Measurements from ENCODE around the gene BIRC3. TPM values are rescaled to one million over a fixed set of nuclear protein-coding genes. Genes with fewer than 3 reads are reported as not detected.

BIRC3 gene
- total RNA-seq, 1 experiment from 2014 or later = 4.8 TPM

DNA sequence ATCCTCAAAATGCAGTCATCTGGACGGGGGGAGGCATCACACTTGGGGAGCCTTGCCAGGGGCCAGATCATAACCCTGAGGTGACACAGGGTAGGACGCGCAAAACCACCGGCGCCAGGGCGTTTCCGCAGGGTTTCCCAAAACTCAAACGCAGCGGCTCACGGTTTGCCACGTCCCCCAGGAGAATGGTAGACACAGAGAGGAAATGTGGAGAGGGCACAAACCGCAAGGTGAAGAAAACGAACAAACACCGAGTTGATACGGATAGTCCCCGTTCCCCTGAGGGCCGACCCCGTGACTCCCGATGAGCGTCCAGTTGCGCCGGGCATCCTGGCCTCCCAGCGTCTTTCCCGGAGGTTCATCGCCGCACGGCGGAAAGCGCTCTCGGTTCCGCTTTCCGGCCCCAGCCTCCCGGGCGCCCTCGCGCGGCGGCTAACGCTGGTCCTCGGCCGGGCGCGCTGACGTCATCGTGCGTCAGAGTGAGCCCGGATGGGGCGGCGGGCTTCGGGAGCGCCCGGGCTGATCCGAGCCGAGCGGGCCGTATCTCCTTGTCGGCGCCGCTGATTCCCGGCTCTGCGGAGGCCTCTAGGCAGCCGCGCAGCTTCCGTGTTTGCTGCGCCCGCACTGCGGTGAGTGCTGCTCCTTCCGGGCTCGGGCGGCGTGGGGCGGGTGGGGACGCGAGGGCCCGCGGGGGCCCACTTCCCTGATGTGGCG is 29.6 kb downstream of the BIRC3 start, which contains the start of gene BIRC2:
BIRC2 (plus strand) TSS at position 467 of the 714 bp plus-strand sequence. CDS start 2,641 bp downstream, outside the sequence.
- Histone ChIP-seq H2AFZ (peak within 1 kb of the TSS; percentile 89), H3K9me2 (ENCODE audit: insufficient read depth) (no peaks in the 10 kb centered on the region), H3K4me1 (replicated peaks; ENCODE audit: insufficient read depth) (peaks cover 29% of the 10 kb centered on the region), H3K27ac (peak within 1 kb of the TSS; percentile 87), H4K20me1 (ENCODE audit: insufficient read depth) (no peaks in the 10 kb centered on the region), H3K36me3 (ENCODE audit: low read depth) (peaks cover 24% of the 10 kb centered on the region; the same call in 1 of the 2 replicates), H3K4me3 (peak within 1 kb of the TSS; percentile 69), H3K79me2 (ENCODE audit: low read depth) (peaks cover 40% of the 10 kb centered on the region), H3K9me3 (ENCODE audit: insufficient read depth, low read depth) (no peaks in the 10 kb centered on the region), H3K27me3 (ENCODE audit: insufficient read depth, low read depth) (no peaks in the 10 kb centered on the region), H3K4me2 (peak within 1 kb of the TSS; percentile 83), H3F3A (ENCODE audit: insufficient read depth, low read depth) (peaks cover 17% of the 10 kb centered on the region; the same call in 1 of the 2 replicates)
- POLR2A ChIA-PET (ENCODE audit: unreplicated experiment) = no interaction called here
- DNase-seq = peak; percentile 85 to 96
- TF ChIP-seq, protein P1, sequence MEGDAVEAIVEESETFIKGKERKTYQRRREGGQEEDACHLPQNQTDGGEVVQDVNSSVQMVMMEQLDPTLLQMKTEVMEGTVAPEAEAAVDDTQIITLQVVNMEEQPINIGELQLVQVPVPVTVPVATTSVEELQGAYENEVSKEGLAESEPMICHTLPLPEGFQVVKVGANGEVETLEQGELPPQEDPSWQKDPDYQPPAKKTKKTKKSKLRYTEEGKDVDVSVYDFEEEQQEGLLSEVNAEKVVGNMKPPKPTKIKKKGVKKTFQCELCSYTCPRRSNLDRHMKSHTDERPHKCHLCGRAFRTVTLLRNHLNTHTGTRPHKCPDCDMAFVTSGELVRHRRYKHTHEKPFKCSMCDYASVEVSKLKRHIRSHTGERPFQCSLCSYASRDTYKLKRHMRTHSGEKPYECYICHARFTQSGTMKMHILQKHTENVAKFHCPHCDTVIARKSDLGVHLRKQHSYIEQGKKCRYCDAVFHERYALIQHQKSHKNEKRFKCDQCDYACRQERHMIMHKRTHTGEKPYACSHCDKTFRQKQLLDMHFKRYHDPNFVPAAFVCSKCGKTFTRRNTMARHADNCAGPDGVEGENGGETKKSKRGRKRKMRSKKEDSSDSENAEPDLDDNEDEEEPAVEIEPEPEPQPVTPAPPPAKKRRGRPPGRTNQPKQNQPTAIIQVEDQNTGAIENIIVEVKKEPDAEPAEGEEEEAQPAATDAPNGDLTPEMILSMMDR (conservative IDR thresholded peaks at IDR 0.05) = peak; percentile 74
- no peak for TF ChIP-seq EZH2 (IDR thresholded peaks at IDR 0.05; ENCODE audit: low read depth)
- CTCF ChIA-PET = interaction anchor here (0.6 kb wide), 1 partner anchor 30 kb away, joined by 9 read pairs; no protein-coding TSS in a partner anchor
- intact Hi-C loops (cut with micrococcal nuclease; ENCODE audit: unreplicated experiment) = loop anchor here (1.0 to 5.0 kb wide), 6 partner anchors 40 to 484 kb away; no protein-coding TSS in a partner anchor
- BruUV-seq (replicated peaks) = no TSS peak

DNA sequence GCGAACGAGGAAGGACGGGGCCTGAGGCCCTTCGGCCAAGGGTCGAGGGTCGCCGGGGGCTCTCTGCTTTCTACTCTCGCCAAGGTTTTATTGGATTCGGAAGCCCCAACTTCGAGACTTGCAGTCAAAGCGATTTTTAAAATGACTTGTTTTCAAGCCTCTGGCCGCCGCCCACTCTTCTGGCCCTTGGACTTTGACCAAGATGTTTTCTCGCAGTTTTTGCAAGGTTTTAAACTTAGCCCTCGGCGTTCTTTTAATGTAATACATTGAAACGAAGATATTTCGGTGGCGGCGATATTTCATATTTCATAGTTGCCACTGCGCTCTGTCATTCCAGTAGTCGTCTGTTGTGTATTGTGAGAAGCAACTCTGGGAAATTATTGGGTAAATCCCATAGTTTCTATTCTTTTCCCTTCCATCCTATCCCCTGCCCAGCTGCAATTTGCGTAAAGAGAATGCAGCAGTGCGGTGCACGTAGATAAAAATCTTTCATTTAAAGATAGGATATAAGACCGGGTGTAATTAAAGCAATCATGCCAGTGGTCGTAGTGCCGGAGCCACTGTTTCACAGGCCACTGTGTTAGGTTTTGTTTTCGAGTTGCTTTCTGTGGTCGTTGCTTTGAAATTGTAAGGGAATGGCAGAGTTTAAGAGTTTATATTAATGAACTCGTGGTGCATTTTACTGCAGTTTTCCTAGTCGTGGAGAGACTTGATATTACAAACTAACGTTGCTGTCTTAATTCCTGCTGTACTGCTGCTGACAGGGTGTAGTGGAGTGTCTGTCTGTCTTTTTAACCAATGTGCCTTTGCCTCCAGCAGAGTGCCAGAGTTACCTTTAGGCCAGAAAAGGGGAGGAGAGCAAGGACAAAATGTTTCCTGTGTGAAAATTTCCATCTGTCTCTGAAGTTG is 30.4 kb downstream of the BIRC3 start:
- CTCF ChIA-PET = no interaction called here
- Histone ChIP-seq H3K36me3 (ENCODE audit: low read depth) (peaks cover 24% of the 10 kb centered on the region; the same call in 1 of the 2 replicates), H2AFZ (peak overlapping the region; percentile 89), H3K27me3 (ENCODE audit: insufficient read depth, low read depth) (no peaks in the 10 kb centered on the region), H3K4me2 (peak overlapping the region; percentile 83), H3K27ac (peak overlapping the region; percentile 87), H3K9me3 (ENCODE audit: insufficient read depth, low read depth) (no peaks in the 10 kb centered on the region), H3F3A (ENCODE audit: insufficient read depth, low read depth) (peaks cover 17% of the 10 kb centered on the region; the same call in 1 of the 2 replicates), H3K4me3 (peak overlapping the region; percentile 69), H4K20me1 (ENCODE audit: insufficient read depth) (no peaks in the 10 kb centered on the region), H3K79me2 (ENCODE audit: low read depth) (peaks cover 40% of the 10 kb centered on the region), H3K9me2 (ENCODE audit: insufficient read depth) (no peaks in the 10 kb centered on the region), H3K4me1 (replicated peaks; ENCODE audit: insufficient read depth) (peaks cover 29% of the 10 kb centered on the region)
- TSS peak; percentile 61 for BruUV-seq (replicated peaks)
- no peak for TF ChIP-seq EZH2 (IDR thresholded peaks at IDR 0.05; ENCODE audit: low read depth)
- peak in 1 of 2 experiments; percentile 13 for DNase-seq
- intact Hi-C loops (cut with micrococcal nuclease; ENCODE audit: unreplicated experiment) = loop anchor here (1.0 to 5.0 kb wide), 6 partner anchors 40 to 485 kb away; no protein-coding TSS in a partner anchor
- POLR2A ChIA-PET (ENCODE audit: unreplicated experiment) = interaction anchor here (0.5 to 0.7 kb wide), 2 partner anchors 68 to 167 kb away, joined by 3 to 4 read pairs; no protein-coding TSS in a partner anchor

DNA sequence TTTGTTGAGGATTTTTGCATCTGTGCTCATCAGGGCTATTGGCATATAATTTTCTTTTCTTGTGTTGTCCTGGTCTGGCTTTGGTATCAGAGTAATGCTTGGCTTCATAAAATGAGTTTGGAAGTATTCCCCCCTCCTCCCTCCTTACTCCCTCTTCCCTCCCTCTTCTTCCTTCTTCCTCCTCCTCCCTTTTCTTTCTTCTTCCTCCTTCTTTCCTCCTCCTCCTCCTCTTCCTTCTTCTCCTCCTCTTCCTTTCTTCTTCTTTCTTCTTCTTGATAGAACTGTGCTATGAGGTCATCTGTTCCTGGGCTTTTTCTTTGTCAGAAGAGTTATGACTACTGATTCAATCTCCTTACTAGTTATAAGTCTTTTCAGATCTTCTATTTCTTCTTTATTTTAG is 39.8 kb downstream of the BIRC3 start:
- intact Hi-C loops (cut with micrococcal nuclease; ENCODE audit: unreplicated experiment) = no loop called here
- Histone ChIP-seq H3K36me3 (ENCODE audit: low read depth) (peaks cover 12% of the 10 kb centered on the region), H3K27me3 (ENCODE audit: insufficient read depth, low read depth) (no peaks in the 10 kb centered on the region), H3K4me3 (no peak overlapping the region), H3K79me2 (ENCODE audit: low read depth) (peaks cover 28% of the 10 kb centered on the region; the same call in 1 of the 2 replicates), H3K4me2 (no peak overlapping the region), H3K9me2 (ENCODE audit: insufficient read depth) (no peaks in the 10 kb centered on the region), H3F3A (ENCODE audit: insufficient read depth, low read depth) (no peaks in the 10 kb centered on the region), H3K27ac (no peak overlapping the region), H3K9me3 (ENCODE audit: insufficient read depth, low read depth) (no peaks in the 10 kb centered on the region), H2AFZ (no peak overlapping the region), H4K20me1 (ENCODE audit: insufficient read depth) (no peaks in the 10 kb centered on the region), H3K4me1 (replicated peaks; ENCODE audit: insufficient read depth) (no peaks in the 10 kb centered on the region)
- TF ChIP-seq, protein P1 (conservative IDR thresholded peaks at IDR 0.05) = no peak
- TF ChIP-seq EZH2 (IDR thresholded peaks at IDR 0.05; ENCODE audit: low read depth) = no peak
- POLR2A ChIA-PET (ENCODE audit: unreplicated experiment) = no interaction called here
- CTCF ChIA-PET = no interaction called here
- BruUV-seq (replicated peaks) = no TSS peak
- DNase-seq = no peak
